Measurements from ENCODE around the gene NATD1. TPM values are rescaled to one million over a fixed set of nuclear protein-coding genes. Genes with fewer than 3 reads are reported as not detected.

Gene NATD1
- total and polyA plus RNA-seq, 8 donors, result 7.0 to 16.9 (median 9.4) TPM

- ATAC-seq (no peak), DNase-seq (no peak)
- H3K36me3 ChIP-seq, result peaks cover 0 to 34% of the 10 kb centered on the region in 2 donors
- no peak overlapping the region for H3K27ac ChIP-seq
- no peaks in the 10 kb centered on the region for H3K9me3 ChIP-seq
- H3K27me3 ChIP-seq, result no peaks in the 10 kb centered on the region
- no peaks in the 10 kb centered on the region for H3K4me1 ChIP-seq
- intact Hi-C loops (cut with DNase I), result no loop called here
- no peak overlapping the region for H3K4me3 ChIP-seq
- TF ChIP-seq CTCF (IDR thresholded peaks at IDR 0.05), result no peak
Observed at GRCh38 chr17:21243516-21244303, 9.5 kb downstream of the NATD1 start.

DNA sequence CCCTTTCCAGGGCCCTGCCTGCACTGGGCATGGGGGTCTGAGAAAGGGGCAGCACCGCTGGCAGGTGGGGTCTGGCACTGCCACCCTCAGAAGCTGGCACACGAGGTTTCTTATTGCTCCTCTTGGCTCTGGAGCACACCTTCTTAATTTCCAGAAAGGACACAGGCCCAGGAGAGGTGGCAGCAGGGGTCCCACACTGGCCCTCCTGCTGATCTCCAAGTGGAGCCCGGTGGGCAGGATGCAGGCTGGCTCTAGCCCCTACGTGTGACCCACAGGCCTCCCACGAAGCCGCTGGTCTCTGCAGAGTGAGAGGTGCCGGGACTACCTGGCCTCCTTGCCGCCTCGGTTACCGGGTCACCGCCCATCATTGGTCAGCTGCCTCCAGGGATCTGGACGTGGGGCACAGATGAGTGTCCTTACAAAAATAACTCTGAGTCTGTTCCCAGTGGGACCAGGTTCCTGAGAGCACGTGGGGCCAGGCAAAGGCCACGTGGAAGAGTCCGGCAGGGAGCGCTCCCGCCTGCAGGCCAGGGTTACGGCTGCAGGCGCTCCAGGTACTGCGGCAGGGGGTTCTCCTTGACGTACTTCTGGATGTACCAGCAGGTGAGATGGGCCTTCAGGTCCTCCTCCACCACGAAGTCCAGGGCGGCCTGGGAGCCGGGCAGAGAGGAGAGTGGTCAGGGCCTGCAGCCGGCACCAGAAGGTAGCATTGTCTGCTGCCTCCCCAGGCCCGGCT, 10.3 kb downstream of the NATD1 start:
- no peak for ATAC-seq
- Histone ChIP-seq H3K36me3 (peaks cover 0 to 34% of the 10 kb centered on the region in 2 donors), H3K4me1 (no peaks in the 10 kb centered on the region), H3K27ac (no peak overlapping the region), H3K27me3 (no peaks in the 10 kb centered on the region), H3K9me3 (no peaks in the 10 kb centered on the region), H3K4me3 (no peak overlapping the region)
- intact Hi-C loops (cut with DNase I), result no loop called here
- DNase-seq, result no peak
- no peak for TF ChIP-seq CTCF (IDR thresholded peaks at IDR 0.05)

DNA sequence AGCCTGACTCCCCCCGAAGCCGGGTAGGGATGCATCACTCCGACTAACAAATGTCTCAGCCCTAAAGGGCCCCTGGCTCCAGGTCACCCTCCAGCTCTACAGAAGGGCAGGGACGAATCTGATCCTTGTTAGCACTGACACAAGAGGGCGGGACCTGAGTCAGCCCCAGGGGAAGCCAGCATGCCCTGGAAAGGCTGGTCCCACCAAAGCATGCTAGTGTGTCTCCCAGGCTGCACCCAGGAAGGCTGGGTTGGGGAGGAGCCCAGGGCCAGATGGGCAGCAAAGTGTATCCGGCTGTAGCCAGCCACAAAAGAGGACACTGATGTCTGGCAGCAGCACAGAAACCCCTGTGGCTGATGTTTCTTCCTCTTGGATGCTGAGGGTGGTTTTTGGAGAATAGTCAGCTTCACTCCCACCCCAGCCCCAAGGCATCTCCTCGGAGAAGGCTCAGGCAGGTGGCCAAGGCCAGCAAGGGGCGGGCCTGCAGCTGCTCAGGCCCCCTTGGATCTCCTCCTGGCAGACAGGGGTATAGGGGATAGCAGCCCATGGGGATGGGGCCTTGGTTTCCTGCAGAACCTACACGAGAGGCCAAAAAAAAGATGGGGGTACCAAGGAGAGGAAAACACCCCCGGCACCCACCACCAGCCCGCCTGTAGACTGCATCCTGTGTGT, 11.0 kb downstream of the NATD1 start:
- Histone ChIP-seq H3K27me3 (no peaks in the 10 kb centered on the region), H3K4me1 (no peaks in the 10 kb centered on the region), H3K36me3 (peaks cover 0 to 34% of the 10 kb centered on the region in 2 donors), H3K9me3 (no peaks in the 10 kb centered on the region), H3K4me3 (no peak overlapping the region), H3K27ac (no peak overlapping the region)
- intact Hi-C loops (cut with DNase I), result no loop called here
- no peak for TF ChIP-seq CTCF (IDR thresholded peaks at IDR 0.05)
- no peak for DNase-seq
- no peak for ATAC-seq

- no peak for DNase-seq
- Histone ChIP-seq H3K4me3 (no peak overlapping the region), H3K27ac (no peak overlapping the region), H3K4me1 (no peaks in the 10 kb centered on the region), H3K36me3 (peaks cover 0 to 34% of the 10 kb centered on the region in 2 donors), H3K27me3 (no peaks in the 10 kb centered on the region), H3K9me3 (no peaks in the 10 kb centered on the region)
- ATAC-seq, result no peak
- intact Hi-C loops (cut with DNase I), result no loop called here
- no peak for TF ChIP-seq CTCF (IDR thresholded peaks at IDR 0.05)
Observed at GRCh38 chr17:21241564-21241963, 11.6 kb downstream of the NATD1 start.

Measured in left lung (tissue), 10 donors.